Large intestine (tissue), 3 donors: ENCODE data around the gene PKIG. TPM values are rescaled to one million over a fixed set of nuclear protein-coding genes. Genes with fewer than 3 reads are reported as not detected.

Source experiments
- DNase-seq, 2 donors: peaks; one replicate each; pipeline versions ENCODE4 v3.0.0 to v3.0.0-alpha.2; 2013
- H3K27ac ChIP-seq: one replicate; pipeline ENCODE4 v1.5.1; 2013; ENCODE audit warnings: low read length
- H3K27me3 ChIP-seq: 2 replicates; pipeline ENCODE4 v1.6.1; 2013; ENCODE audit warnings: low read length; ENCODE audit not compliant: control insufficient read depth, insufficient read depth
- H3K36me3 ChIP-seq: 2 replicates; pipeline ENCODE4 v1.6.1; 2013; ENCODE audit warnings: low read length; ENCODE audit not compliant: control insufficient read depth, insufficient read depth
- H3K4me1 ChIP-seq: one replicate; pipeline ENCODE4 v1.6.1; 2013; ENCODE audit warnings: low read length; ENCODE audit not compliant: control insufficient read depth, insufficient read depth
- H3K4me3 ChIP-seq: one replicate; pipeline ENCODE4 v1.5.1; 2013; ENCODE audit warnings: low read length
- H3K9me3 ChIP-seq: one replicate; pipeline ENCODE4 v1.6.1; 2013; ENCODE audit warnings: mild to moderate bottlenecking, low read depth, low read length, moderate library complexity; ENCODE audit not compliant: control insufficient read depth
- WGBS: methylation state at CpG from one replicate; pipeline ENCODE4 v1.1.5; 2013; ENCODE audit warnings: low lambda C conversion rate; ENCODE audit not compliant: insufficient coverage; 5-methylcytosine and 5-hydroxymethylcytosine counted together
- polyA plus RNA-seq: library from polyadenylated mRNA; unstranded; fragments of 120-200 nt; gene quantifications from one replicate; pipeline ENCODE4 v1.2.1, GENCODE V29; 2013

PKIG gene
- polyA plus RNA-seq, 1 donor: 46.5 TPM

DNA sequence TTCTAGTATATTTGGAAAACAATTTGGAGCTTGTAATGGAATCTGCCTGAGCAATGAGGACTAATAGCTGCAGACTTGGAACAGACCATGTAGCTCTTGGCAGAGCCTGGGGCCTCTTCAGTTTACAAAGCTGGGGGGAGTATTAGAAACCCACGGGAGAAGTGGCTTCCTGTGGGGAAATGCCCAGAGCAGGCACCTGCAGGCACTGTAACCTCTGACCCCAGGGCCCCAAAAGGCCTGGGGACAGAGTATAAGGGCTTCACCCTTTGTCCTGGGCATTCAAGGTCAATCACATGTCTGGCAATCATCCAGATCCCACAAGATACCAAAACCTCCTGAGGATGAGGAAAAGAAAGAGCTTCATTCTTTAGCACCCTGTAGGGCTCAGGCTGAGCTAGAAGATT lies 19.4 kb downstream of the PKIG start:
- Histone ChIP-seq H3K4me3 (no peak overlapping the region), H3K27me3 (no peaks in the 10 kb centered on the region), H3K36me3 (peaks cover 2% of the 10 kb centered on the region), H3K9me3 (peaks cover 4% of the 10 kb centered on the region), H3K27ac (peak overlapping the region; percentile 70), H3K4me1 (peaks cover 19% of the 10 kb centered on the region)
- DNase-seq: peak; percentile 64 to 76
- no CpG with 5 or more reads among the region's 1 CpG for WGBS

- no peak overlapping the region for H3K27ac ChIP-seq
- DNase-seq: no peak
- H3K4me3 ChIP-seq: no peak overlapping the region
- H3K36me3 ChIP-seq: no peaks in the 10 kb centered on the region
- WGBS: 80% methylated on average over 1 of the region's 8 CpGs
- peaks cover 19% of the 10 kb centered on the region for H3K4me1 ChIP-seq
- peaks cover 4% of the 10 kb centered on the region for H3K9me3 ChIP-seq
- H3K27me3 ChIP-seq: no peaks in the 10 kb centered on the region
Measured at GRCh38 chr20:44603327-44603726, 20.9 kb downstream of the PKIG start.

- Histone ChIP-seq H3K9me3 (peaks cover 4% of the 10 kb centered on the region), H3K4me3 (no peak overlapping the region), H3K27ac (no peak overlapping the region), H3K36me3 (no peaks in the 10 kb centered on the region), H3K4me1 (peaks cover 16% of the 10 kb centered on the region), H3K27me3 (no peaks in the 10 kb centered on the region)
- no peak for DNase-seq
- 100% methylated on average over 1 of the region's 5 CpGs for WGBS
Measured at GRCh38 chr20:44606725-44607441, 24.5 kb downstream of the PKIG start.

GRCh38 chr20:44609006-44609515 lies 26.7 kb downstream of the PKIG start:
- no CpG with 5 or more reads among the region's 9 CpGs for WGBS
- peaks cover 10% of the 10 kb centered on the region for H3K4me1 ChIP-seq
- DNase-seq: no peak
- H3K27me3 ChIP-seq: no peaks in the 10 kb centered on the region
- H3K36me3 ChIP-seq: peaks cover 8% of the 10 kb centered on the region
- peaks cover 4% of the 10 kb centered on the region for H3K9me3 ChIP-seq
- no peak overlapping the region for H3K4me3 ChIP-seq
- H3K27ac ChIP-seq: peak overlapping the region; percentile 72

GRCh38 chr20:44609516-44610312 lies 27.3 kb downstream of the PKIG start:
- H3K27ac ChIP-seq: peak overlapping the region; percentile 72
- H3K27me3 ChIP-seq: no peaks in the 10 kb centered on the region
- peaks cover 10% of the 10 kb centered on the region for H3K4me1 ChIP-seq
- H3K9me3 ChIP-seq: peaks cover 4% of the 10 kb centered on the region
- DNase-seq: peak; percentile 90 to 92
- 0% methylated on average over 2 of the region's 25 CpGs for WGBS
- H3K4me3 ChIP-seq: peak overlapping the region; percentile 16
- peaks cover 14% of the 10 kb centered on the region for H3K36me3 ChIP-seq

DNA sequence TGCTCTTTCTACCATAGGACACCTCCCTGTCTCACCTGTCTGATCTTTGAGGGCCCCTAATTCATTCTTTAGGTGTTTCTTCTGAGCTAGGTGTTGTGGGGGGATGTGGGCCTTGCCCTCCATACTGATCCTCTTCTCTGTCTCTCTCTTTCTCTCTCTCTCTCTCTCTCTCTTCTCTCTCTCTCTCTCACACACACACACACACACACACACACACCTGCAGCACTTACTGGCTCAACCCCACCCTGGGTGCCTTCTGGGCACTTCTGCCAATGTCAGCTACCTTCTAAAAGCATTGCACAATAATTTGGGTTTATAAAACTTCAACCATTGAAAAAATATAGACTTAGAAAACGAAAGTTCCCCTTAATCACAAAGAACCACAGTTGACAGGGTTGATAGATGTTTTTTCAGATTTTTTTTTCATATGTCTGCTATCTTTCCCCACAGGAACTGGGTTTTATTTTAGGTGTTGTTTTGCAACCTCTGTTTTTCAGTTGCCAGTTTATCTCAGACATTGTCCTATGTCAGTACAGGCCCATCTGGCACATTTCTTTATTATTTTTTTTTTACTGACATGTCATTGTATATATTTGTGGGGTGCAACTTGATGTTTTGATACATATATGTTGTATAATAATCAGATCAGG lies 28.1 kb downstream of the PKIG start:
- Histone ChIP-seq H3K27me3 (no peaks in the 10 kb centered on the region), H3K36me3 (peaks cover 21% of the 10 kb centered on the region), H3K4me3 (no peak overlapping the region), H3K9me3 (peaks cover 4% of the 10 kb centered on the region), H3K4me1 (peaks cover 10% of the 10 kb centered on the region), H3K27ac (peak overlapping the region; percentile 37)
- WGBS: 33% methylated on average over 1 of the region's 1 CpG
- DNase-seq: no peak

DNA sequence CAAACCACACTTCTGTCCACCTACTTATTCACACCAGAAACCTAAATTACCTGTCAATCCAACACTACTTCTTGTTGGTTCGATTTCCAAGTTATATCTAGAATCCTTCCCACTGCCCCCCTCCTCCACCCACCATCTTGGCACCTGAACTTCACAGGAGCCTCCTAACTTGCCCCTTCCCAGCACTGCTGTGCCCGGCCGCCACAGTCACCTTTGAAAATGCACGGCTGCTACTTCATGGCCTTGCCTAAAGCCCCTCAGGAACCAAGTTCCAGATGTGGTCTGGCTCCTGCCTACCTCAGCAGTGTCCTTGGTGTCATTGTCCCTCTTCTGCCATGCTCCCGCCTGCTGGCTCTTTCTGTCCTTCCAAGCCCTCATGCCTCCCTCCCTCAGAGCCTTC lies 31.2 kb downstream of the PKIG start:
- Histone ChIP-seq H3K4me3 (no peak overlapping the region), H3K27me3 (no peaks in the 10 kb centered on the region), H3K36me3 (peaks cover 45% of the 10 kb centered on the region), H3K9me3 (no peaks in the 10 kb centered on the region), H3K4me1 (peaks cover 10% of the 10 kb centered on the region), H3K27ac (no peak overlapping the region)
- no peak for DNase-seq
- no CpG with 5 or more reads among the region's 5 CpGs for WGBS

DNA sequence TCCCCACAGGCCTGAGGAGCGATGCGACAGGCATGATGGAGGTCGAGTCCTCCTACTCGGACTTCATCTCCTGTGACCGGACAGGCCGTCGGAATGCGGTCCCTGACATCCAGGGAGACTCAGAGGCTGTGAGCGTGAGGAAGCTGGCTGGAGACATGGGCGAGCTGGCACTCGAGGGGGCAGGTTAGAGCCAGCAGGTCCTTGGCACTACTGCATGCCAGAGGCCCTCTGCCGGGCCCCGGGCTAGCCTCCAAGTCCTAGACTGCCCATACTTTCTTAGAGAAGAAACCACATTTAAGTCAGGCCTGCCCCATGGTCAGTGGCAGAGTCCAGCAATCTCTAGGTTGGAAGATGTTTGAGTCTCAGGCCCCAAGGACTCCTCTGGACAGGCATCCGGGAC lies 32.1 kb downstream of the PKIG start:
- Histone ChIP-seq H3K36me3 (peaks cover 48% of the 10 kb centered on the region), H3K27me3 (no peaks in the 10 kb centered on the region), H3K27ac (no peak overlapping the region), H3K9me3 (no peaks in the 10 kb centered on the region), H3K4me3 (no peak overlapping the region), H3K4me1 (peaks cover 5% of the 10 kb centered on the region)
- WGBS: no CpG with 5 or more reads among the region's 14 CpGs
- DNase-seq: no peak

GRCh38 chr20:44615169-44615791 lies 32.9 kb downstream of the PKIG start:
- Histone ChIP-seq H3K27me3 (no peaks in the 10 kb centered on the region), H3K36me3 (peaks cover 48% of the 10 kb centered on the region), H3K4me3 (no peak overlapping the region), H3K9me3 (no peaks in the 10 kb centered on the region), H3K4me1 (no peaks in the 10 kb centered on the region), H3K27ac (no peak overlapping the region)
- no peak for DNase-seq
- no CpG with 5 or more reads among the region's 10 CpGs for WGBS
